HG02798 (cell line): ENCODE results near the gene TRAF3IP1.
A peak's percentile ranks its signal among the peaks of the same experiment; 100 is the strongest.

Experiments
- ATAC-seq: cut with Tn5 transposase; IDR thresholded peaks from one replicate; pipeline ENCODE4 v1.9.1; 2021; ENCODE audit warnings: mild to moderate bottlenecking; ENCODE audit not compliant: unreplicated experiment, poor library complexity

TRAF3IP1 gene

DNA sequence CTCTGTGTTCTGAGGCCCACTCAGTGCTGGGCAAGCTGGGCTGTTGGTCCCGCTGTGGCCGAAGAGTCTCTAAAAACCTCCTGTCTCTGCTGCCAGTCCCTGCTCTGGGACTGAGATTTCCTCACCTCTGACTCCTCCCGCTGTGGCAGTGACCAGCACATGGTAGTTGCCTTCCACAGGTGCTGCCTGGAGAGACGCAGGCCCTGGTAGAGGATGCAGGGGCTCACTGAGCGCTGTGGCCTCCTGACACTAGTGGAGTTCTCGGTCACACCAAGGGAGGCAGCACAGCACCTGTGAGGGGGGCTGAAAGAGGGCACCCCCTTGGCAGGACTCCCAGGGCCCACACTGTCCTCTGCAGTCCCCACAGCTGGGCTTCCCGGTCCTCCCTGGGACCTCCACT is 102.6 kb downstream of the TRAF3IP1 start:
- no peak for ATAC-seq

DNA sequence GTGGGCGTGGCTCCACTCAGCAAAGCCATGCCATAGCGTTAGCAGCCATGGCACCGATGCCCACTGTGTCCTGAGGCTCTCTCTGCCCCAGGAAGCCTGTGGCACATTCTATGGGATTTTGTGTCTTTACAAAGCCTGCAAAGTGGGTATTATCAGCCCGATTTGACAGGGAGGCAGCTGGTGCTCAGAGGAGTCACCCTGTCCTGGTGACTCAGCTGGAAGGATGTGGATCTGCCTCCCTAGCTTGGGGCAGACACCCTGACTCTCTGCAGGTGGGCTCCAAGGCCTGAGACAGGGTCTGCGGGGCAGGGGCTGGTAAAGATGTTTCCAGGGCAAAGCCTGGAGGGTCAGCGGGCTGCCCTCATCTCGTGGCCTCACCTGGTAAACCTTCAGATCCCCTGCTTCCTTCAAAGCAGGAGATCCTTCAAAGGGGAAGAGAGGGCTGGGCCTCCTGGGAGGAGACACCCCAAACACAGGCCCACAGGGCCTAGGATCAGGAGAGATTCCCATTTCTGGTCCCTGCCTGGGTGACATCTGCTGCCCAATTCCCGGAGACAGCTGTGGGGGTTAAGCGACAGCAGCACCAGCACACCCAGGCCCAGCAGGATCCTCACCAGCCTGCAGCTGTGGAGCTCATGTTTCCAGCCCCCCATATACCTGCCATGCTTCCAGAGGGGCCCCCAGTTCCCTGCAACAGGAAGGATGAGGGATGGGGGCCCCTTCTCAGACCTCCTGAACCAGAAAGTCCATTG is 103.4 kb downstream of the TRAF3IP1 start:
- no peak for ATAC-seq

GRCh38 chr2:238424313-238424700 is 104.0 kb downstream of the TRAF3IP1 start:
- no peak for ATAC-seq

- ATAC-seq, result no peak
These were observed 105.2 kb downstream of the TRAF3IP1 start for GRCh38 chr2:238425505-238425978.

- peak; percentile 9 for ATAC-seq
These were observed 105.8 kb downstream of the TRAF3IP1 start for GRCh38 chr2:238425979-238426567.

DNA sequence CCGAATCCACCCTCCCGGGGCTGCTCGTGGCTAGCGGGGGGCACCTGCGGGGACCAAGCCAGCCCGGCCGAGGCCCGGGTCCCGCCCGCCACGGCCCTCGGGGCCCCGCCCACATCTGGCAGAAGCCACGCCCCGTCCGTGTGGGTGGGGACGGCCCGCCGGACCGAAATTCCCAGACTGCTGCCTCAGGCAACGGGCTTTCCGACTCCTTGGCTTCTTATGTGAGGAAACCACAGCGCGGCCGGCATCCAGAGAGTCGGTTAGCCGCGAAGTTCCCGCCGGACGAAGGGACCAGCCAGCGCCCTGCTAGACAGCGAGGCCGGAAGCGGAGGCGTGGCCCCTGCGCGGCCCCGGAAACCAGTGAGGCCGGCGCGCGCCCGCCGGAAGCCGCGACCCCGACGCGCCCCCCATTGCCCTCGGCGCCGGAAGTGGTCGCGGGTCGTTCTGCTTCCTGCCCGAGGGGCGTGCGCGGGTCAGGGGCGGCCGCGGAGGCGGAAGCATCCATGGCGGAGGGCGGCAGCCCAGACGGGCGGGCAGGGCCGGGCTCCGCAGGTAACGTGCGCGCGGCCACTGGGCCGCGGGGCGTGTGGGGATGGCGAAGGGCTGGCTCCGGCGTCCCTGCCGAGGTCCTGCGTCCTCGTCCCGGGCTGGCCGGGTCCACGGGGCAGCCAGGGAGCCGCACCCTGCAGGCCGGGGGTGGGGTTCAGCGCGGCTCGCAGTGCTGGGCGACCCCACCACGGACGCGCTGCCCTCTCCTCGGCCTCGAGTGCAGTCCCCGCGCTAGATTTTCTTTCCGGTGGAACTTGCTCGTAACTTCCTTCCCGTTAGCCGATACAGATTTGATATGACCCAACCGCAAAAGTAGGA is 106.5 kb downstream of the TRAF3IP1 start, which contains the start of gene ASB1:
ASB1 (plus strand) TSS at position 360 of the 867 bp plus-strand sequence; CDS start at position 504, 144 bp downstream.
- ATAC-seq, result peak; percentile 87

- peak; percentile 5 for ATAC-seq
These were observed 107.3 kb downstream of the TRAF3IP1 start for GRCh38 chr2:238427435-238428162.

DNA sequence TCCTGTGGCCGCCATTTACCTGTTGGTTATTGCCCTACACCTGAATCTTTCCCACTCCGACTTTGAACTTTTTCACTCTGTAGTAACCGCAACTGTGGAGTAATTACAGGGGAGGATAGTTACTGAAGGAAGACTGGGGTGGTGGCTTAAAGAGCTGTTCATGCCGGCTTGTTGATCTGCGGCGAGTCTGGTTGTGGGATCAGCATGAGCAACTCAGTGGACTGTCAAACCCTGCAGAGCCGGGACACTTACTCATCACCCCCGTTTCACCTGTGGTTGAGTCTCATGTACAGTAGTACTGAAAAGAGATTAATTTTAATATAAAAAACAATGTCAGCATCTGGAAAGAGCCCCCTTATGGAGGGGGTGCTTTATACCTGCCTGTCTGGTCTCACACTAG is 108.5 kb downstream of the TRAF3IP1 start:
- ATAC-seq, result no peak

DNA sequence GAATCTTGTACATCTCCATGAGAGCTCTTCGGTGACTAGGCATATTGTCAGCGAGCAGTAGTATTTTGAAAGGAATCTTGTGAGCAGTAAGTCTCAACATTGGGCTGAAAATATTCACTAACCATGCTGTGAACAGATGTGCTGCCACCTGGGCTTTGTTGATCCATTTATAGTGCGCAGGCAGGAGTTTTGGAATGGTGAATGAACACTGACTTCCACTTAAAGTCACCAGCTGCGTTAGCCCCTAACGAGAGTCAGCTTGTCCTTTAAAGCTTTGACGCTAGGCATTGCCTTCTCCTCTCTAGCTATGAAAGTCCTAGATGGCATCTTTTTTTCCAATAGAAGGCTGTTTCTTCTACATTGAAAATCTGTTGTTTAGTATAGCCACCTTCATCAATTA is 110.5 kb downstream of the TRAF3IP1 start:
- no peak for ATAC-seq

- no peak for ATAC-seq
These were observed 111.1 kb downstream of the TRAF3IP1 start for GRCh38 chr2:238431456-238431855.

DNA sequence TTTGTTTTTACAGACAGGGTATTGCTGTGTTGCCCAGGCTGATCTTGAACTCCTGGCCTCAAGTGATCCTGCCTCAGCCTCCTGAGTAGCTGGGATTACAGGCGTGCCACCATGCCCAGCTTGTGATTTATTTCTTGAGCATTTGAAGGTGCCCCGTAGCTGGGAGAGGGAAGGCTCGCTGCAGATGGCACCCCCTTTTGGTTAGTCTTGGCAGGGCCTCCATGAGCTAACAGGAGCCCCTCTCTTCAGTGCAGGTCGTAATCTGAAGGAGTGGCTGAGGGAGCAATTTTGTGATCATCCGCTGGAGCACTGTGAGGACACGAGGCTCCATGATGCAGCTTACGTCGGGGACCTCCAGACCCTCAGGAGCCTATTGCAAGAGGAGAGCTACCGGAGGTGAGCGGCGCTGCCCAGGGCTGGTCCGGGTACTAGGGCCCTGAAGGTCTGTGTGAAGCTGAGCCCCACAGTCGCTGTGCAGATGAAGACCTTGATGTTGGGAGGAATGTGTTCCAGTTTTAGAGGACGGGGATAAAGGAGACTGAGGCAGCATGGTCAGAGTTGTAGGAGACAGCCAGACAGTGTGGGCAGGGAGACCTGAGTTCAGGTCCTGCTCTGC is 113.1 kb downstream of the TRAF3IP1 start:
- ATAC-seq, result no peak

DNA sequence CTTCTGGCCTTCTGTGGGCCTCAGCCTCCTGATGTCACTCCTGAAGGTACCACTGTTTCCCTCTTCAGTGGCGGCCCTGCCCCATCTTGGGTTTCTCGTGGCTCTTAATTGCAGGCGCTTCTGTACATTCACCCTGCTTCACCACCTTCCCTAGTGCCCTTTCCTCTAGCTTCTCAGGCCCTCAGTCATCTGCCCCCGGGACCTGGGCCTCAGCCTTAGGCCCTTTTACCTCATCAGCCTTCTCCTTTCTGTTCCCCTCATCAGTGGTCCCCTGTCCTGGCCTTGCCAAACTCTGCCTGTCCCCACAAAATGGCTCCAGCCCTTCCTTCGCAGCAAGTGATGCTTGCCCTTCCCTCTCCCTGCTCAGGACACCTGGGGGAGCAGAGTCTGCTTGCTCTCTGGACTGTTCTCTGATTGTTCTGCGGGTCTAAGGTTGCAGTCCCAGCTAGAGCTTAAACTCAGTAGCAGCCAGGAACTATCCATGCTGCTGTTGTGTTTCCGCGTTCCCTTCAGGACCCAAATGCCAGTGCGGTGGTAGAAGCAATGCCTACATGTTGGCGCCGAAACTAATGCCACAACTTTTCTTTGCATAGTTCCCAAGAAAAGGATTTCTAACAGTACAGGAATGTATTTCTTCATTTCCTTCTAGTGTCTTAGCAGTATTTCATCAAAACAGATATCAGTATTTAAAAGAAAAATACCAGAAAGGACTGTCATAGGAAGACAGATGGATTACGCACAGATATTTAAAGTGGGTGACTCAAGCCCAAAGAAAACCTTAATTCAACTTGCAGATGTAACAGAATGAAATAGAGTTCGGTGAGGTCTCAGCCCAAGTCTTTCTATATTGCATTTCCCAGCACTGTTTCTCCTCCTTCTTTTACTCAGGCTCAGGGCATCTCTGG is 113.9 kb downstream of the TRAF3IP1 start:
- no peak for ATAC-seq

- no peak for ATAC-seq
These were observed 114.8 kb downstream of the TRAF3IP1 start for GRCh38 chr2:238434846-238435751.

DNA sequence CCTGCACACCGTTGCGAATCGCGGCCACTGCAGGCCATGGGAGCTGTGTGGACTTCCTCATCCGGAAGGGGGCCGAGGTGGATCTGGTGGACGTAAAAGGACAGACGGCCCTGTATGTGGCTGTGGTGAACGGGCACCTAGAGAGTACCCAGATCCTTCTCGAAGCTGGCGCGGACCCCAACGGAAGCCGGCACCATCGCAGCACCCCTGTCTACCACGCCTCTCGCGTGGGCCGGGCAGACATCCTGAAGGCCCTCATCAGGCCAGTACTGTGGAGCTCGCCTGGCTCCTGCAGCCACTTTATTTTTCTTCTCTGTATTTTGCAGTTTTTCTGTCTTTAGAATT is 115.4 kb downstream of the TRAF3IP1 start:
- ATAC-seq, result no peak

DNA sequence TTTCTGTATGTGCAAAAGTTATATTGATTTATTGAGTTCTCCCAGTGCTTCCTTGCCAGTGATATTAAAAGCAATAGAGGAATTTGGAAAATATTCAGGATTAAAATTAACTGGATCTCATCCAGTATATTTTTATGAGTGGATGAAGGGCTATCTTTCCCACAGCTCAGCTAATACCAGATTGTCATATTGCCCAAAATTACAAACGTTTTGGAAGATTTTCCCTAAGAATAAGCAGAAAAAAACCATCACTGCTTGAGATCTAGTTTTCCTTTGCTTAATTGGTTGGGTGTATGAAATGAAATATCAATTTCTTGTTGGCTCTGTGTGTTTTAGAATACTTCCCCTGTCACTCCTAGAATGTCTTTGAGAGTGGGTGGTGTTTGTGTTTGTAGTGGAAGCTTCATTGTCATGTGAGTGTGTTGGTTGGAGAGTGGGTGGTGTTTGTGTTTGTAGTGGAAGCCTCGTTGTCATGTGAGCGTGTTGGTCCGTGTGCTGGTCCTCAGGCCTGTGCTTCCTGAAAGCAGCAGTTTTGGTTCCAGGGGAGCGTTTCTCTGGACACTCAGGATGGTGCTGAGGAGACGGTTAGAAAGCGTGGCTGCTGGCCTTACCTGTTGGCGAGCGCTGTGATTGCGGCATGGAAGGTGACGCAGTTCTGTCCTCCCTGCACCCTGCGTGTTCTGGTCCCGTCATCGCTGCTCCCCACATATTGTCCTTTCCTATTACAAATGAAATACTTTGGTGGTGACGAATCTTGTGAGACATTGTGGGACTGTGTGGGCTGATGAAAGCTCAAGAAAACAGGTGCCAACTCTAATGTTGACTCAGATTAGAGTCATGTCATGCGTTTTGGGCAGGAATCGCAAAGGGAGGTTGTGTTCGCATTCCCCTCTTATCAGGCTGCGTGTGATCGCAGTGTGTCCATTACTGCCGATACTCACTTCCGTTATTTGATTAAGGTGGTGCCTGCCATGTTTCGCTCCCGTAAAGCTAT is 118.8 kb downstream of the TRAF3IP1 start:
- no peak for ATAC-seq

DNA sequence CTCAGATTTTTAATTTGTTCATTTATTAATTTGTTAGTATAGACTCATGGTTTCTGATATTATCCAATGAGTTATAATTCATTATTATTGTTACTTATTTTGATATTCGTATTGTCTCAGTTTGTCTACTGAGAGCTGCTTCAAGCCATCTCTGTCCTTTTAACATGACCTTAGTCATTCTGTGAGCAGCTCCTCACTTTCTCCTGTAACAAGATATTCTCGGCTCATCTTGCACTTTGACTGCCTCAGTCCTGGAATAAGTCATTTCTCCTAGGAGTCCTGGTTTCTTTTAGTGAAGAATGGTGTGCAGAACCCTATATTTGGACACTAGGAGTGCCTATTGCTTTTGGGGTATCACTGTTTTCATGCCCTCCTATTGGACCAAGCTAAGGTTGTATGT is 119.6 kb downstream of the TRAF3IP1 start:
- ATAC-seq, result no peak

- ATAC-seq, result no peak
These were observed 120.0 kb downstream of the TRAF3IP1 start for GRCh38 chr2:238440331-238440730.
